GM21528 (cell line): ENCODE data around the gene CLEC3B.
"Not testable (repeated sequence)": the region's sequence is repeated elsewhere in the genome, so short reads cannot be mapped to it uniquely, and the experiment has no call there.

ENCODE experiments used
- ATAC-seq: cut with Tn5 transposase; IDR thresholded peaks from one replicate; pipeline ENCODE4 v1.9.1; 2021; ENCODE audit warnings: mild to moderate bottlenecking, moderate library complexity; ENCODE audit not compliant: unreplicated experiment, low FRiP score

The CLEC3B gene

DNA sequence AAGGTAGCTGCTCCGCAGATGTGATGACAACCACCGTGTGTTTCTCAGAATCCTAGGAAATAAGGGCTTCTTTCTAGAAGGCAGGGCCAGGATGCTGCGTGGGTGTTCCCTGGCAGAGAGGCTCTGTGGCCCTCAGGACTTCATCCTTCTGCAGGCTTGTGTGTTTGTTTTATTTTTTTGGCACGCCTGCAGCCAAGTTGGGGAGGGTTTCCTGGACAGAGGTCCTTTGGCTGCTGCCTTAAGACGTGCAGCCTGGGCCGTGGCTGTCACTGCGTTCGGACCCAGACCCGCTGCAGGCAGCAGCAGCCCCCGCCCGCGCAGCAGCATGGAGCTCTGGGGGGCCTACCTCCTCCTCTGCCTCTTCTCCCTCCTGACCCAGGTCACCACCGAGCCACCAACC lies at the start of gene CLEC3B:
Gene CLEC3B, plus strand, starts transcription at position 266 of the 400 bp plus-strand sequence. Its CDS starts 60 bp downstream, at position 326.
- no peak for ATAC-seq

DNA sequence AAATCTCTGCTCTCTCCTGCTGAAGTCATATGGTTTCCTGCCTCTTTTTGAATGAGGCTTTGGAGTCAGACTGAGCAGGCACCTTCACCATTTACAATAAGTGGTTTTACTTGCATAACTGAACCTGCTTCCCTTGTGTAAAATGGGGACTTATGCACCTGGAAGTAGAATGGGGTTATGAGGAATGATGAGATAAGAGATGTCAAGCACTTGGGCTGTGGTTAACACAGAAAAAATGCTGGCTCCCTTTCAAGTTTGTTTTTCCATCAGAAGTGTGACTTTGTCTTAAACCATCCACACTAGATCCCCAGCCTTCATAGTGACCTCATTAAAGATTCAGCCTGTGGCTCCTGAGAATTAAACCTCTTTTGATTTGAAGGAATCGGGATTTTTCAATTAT lies 44.9 kb upstream of the CLEC3B start:
- no peak for ATAC-seq

DNA sequence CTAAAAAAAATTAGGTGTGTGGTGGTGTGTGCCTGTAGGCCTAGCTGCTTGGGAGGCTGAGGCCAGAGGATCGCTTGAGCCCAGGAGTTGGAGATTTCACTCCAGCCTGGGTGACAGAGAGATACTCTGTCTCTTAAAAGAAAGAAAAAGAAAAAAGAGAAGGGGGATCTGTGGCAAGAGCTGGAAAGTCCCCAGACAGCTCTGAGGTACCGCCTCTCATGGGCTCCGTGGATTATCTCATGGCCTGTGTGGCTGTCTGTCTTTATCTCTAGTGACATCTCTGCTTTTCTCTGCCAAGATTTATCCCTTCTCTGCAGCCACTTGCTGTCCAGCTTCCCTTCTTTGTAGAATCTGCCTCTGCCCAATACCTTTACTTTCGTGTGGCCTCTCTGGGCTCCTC lies 44.4 kb upstream of the CLEC3B start:
- ATAC-seq, result no peak

- no peak for ATAC-seq
These were observed 43.3 kb upstream of the CLEC3B start for GRCh38 chr3:44982817-44983216.

DNA sequence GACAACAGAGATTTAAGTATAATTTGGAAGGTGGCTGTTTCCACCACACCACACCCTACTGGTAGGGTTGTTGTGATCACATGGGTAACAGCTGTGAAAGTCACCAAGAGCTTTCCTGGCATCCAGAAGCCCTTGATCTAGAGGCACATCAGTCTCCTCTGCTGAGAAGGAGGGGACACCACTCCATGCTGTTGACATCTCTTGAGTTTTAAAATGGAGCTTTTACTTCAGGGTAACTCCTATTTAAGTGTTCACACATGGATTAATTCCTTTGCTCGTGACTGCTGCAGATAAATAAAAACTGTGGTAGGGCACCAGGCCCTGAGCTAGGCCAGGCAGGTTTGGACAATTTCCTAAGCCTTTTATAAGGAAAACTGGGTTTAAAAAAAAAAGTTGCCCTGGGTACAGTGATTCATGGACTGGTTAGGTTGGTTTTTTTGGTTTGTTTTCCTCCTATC lies 42.6 kb upstream of the CLEC3B start:
- ATAC-seq, result no peak

DNA sequence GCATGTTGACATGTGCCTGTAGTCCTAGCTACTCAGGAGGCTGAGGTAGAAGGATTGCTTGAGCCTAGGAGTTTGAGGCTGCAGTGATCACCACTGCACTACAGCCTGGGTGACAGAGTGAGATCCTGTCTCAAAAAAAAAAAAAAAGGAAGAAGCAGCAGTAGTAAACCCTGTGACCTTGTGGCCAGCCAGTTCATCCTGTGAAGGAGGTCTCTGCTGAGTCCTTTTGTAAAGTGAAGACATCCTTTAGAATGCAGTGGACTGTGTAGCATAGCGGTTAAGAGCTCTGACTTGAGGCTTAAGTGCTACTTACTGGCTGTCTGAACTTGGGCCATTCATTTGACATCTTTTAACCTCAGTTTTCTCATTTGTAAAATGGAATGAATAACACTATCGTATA lies 41.8 kb upstream of the CLEC3B start:
- no peak for ATAC-seq

DNA sequence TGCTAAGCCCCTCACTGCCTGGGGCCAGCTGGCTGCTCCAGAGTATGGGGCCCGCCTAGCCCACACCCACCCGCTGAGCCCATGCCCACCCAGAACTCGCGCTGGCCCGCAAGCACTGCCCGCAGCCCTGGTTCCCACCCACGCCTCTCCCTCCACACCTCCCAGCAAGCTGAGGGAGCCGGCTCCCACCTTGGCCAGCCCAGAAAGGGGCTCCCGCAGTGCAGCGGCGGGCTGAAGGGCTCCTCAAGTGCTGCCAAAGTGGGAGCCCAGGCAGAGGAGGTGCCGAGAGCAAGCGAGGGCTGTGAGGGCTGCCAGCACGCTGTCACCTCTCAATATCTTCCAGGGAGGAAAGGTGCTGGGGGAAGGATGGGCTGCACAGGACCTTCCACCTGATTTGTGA lies 39.8 kb upstream of the CLEC3B start:
- ATAC-seq, result not testable (repeated sequence)

DNA sequence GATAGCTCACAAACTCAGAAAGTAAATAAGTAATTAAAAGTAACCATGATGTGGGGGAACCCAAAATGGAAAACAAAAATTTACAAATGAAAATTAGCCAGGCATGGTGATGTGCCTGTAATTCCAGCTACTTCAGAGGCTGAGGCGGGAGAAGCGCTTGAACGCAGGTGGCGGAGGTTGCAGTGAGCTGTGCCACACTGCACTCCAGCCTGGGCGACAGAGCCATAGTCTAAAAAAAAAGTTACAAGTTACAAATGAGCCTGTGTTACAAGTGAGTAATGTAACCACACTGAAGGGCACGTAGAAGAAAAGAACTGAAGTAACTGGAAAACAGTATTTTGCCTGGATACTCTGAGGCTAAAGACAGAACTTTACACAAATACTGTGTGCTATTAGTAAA lies 38.8 kb upstream of the CLEC3B start:
- no peak for ATAC-seq

DNA sequence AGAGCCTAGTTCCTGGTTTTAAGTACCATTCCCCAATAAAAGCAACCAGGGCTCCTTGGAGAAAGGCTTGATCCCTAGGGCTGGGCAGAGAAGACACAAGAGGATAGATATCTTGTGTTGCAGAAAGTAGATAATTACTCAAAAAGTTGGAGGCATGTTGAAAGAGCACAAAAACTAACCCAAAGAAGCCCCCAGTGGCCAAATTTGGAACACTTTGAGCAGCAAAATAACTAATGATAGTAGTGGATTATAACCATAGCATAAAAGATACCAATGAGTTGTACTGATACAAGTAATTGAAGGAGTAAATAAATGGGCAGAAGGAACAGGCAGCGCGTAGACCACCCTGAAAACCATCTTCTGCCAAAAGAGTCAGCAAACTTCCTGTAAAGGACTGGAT lies 38.0 kb upstream of the CLEC3B start:
- ATAC-seq, result no peak

- ATAC-seq, result no peak
These were observed 37.0 kb upstream of the CLEC3B start for GRCh38 chr3:44989141-44989540.

- ATAC-seq, result no peak
These were observed 36.3 kb upstream of the CLEC3B start for GRCh38 chr3:44989636-44990373.

DNA sequence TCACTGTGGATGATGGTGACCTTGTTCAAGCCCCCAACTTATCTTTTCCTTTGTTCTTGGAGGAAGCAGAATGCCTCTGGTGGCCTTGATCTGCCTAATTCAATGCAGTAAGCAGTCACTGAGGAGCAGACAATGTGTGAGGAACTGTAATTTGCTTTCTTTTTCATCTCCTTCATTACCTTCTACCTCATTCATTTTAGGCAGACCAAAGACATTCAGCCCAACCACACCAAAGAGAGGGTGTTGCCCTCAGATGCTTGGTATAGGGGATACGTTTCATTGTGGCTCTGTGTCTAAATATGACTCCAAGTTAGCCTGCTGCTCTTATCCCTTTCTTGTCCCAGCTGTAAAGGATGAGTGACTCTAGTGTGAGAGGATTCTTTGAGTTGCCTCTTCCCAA lies 34.8 kb upstream of the CLEC3B start:
- no peak for ATAC-seq

GRCh38 chr3:44992555-44993470 lies 33.3 kb upstream of the CLEC3B start:
- no peak for ATAC-seq

GRCh38 chr3:44993471-44994205 lies 32.5 kb upstream of the CLEC3B start:
- ATAC-seq, result no peak

GRCh38 chr3:44995142-44995770 lies 30.8 kb upstream of the CLEC3B start:
- no peak for ATAC-seq

GRCh38 chr3:44996556-44996969 lies 29.5 kb upstream of the CLEC3B start:
- ATAC-seq, result no peak

- no peak for ATAC-seq
These were observed 26.3 kb upstream of the CLEC3B start for GRCh38 chr3:44999782-45000181.

- no peak for ATAC-seq
These were observed 25.3 kb upstream of the CLEC3B start for GRCh38 chr3:45000823-45001222.

DNA sequence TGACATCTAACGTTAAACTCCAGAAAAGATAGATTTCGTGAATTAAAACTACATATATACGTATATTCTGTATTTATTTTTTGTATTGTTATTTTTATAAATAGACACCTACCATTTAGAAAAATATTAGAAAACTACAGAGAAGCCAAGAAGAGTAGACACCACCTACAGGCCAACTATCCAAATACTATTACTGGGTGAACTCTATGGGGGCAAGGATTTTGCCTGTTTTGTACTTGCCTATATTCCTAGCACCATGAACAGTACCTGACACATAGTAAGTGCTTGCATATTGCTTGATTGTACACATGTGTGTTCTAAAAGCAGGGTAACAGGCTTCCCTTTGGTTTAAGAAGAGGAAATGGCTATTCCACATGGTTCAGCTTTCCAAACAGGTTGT lies 24.4 kb upstream of the CLEC3B start:
- ATAC-seq, result no peak

GRCh38 chr3:45002139-45002660 lies 23.9 kb upstream of the CLEC3B start:
- ATAC-seq, result no peak
